Measurements from ENCODE around the gene MATK.

MATK gene

DNA sequence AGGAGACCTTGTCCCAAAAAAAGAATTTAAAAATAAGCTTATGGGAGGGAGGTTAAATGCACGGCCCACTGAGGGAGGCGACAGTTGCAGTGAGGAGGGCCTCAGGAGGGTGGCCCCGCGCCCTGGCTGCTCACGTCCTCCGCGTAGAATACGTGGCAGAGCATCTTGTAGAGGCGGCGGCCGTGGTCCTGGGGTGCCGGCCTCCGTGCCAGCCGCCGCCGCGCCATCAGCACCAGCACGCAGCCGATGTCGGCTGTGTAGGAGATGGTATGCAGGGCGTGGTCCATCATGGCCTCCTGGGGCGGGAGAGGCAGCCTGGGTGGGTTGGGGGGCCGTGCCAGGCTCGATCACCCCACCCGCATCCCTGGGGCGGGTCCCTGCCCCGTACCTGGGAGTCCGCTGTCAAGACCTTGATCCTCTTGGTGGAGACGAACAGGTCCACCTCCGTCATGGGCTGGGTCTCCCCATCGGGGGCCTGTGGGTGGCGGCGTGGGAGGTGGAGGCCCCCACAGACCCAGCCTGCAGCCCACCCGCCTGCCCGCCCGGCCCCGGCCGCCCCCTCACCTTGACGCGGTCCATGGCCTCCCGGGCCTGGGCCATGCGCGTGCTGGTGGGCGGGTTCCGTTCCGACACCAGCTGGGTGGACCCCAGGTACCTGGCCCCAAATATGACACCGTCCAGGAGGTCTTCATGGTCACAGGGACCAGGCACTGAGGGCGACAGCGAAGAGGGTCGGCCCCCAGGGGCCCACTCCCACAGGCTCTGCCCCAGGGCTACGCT is 32.4 kb downstream of the MATK start:
- TF ChIP-seq CTCF (IDR thresholded peaks at IDR 0.05; ENCODE audit: control extremely low read depth, extremely low read depth, low read depth, missing control alignments) = no peak
- no peak for DNase-seq (ENCODE audit: extremely low spot score)
- CTCF ChIA-PET = interaction anchor here (1.4 kb wide), 2 partner anchors 8 to 268 kb away, joined by 3 to 8 read pairs; partner anchors contain the start of genes APBA3 and MRPL54
- POLR2A ChIA-PET = no interaction called here

- CTCF ChIA-PET = interaction anchor here (1.4 kb wide), 1 partner anchor 9 kb away, joined by 8 read pairs; the partner anchor contains the start of genes APBA3 and MRPL54
- POLR2A ChIA-PET = no interaction called here
- DNase-seq (ENCODE audit: extremely low spot score) = no peak
Observed at GRCh38 chr19:3752492-3752891, 33.7 kb downstream of the MATK start.

GRCh38 chr19:3751236-3751635 is 34.9 kb downstream of the MATK start:
- ChIA-PET POLR2A (no interaction called here), CTCF (no interaction called here)
- no peak for DNase-seq (ENCODE audit: extremely low spot score)
- TF ChIP-seq CTCF (IDR thresholded peaks at IDR 0.05; ENCODE audit: control extremely low read depth, extremely low read depth, low read depth, missing control alignments) = no peak

More at GRCh38 chr19:3752492-3752891, 33.7 kb downstream of the MATK start:
- TF ChIP-seq CTCF (IDR thresholded peaks at IDR 0.05; ENCODE audit: control extremely low read depth, extremely low read depth, low read depth, missing control alignments) = no peak

DNA sequence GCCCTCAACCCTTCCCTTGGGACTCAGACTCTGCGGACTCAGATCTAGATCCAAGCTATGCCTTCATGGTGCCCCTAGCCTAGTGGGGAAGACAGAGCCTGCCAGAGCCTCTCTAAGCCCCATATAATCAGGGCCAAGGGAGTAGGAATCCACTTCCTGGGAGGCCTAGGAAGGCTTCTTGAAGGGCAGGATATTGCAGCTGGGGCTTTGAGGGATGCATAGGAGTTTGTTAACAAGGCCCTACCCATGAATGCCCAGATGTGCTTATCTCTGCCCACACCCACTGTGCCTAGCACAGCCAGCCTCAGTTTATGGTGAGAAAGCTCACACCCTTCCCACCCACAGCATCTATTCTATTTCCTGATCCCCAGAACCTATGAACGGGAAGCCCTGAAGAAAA is 36.0 kb downstream of the MATK start:
- CTCF ChIA-PET = interaction anchor here (1.1 to 1.7 kb wide), 5 partner anchors 32 to 205 kb away, joined by 3 to 4 read pairs (median 3); no protein-coding TSS in a partner anchor

GRCh38 chr19:3748965-3749364 is 37.2 kb downstream of the MATK start:
- ChIA-PET CTCF (interaction anchor here (1.3 to 1.7 kb wide), 2 partner anchors 73 to 74 kb away, joined by 3 read pairs; no protein-coding TSS in a partner anchor), POLR2A (no interaction called here)
- no peak for TF ChIP-seq CTCF (IDR thresholded peaks at IDR 0.05; ENCODE audit: control extremely low read depth, extremely low read depth, low read depth, missing control alignments)
- DNase-seq (ENCODE audit: extremely low spot score) = no peak

More for the DNA sequence above, 36.0 kb downstream of the MATK start:
- no peak for DNase-seq (ENCODE audit: extremely low spot score)
- POLR2A ChIA-PET = no interaction called here
- TF ChIP-seq CTCF (IDR thresholded peaks at IDR 0.05; ENCODE audit: control extremely low read depth, extremely low read depth, low read depth, missing control alignments) = no peak

- no peak for DNase-seq (ENCODE audit: extremely low spot score)
- ChIA-PET CTCF (interaction anchor here (1.0 kb wide), 1 partner anchor 9 kb away, joined by 4 read pairs; no protein-coding TSS in a partner anchor), POLR2A (no interaction called here)
- no peak for TF ChIP-seq CTCF (IDR thresholded peaks at IDR 0.05; ENCODE audit: control extremely low read depth, extremely low read depth, low read depth, missing control alignments)
Observed at GRCh38 chr19:3746371-3747056, 39.7 kb downstream of the MATK start.
